ENCODE measurements around the gene ISM1. TPM values are rescaled to one million over a fixed set of nuclear protein-coding genes. Genes with fewer than 3 reads are reported as not detected.

The ISM1 gene
- total and polyA plus RNA-seq, 2 of the 13 experiments (the other 11 are each of a cell fraction or from before 2014, with no cell fraction given): 0.40 to 1.4 TPM

DNA sequence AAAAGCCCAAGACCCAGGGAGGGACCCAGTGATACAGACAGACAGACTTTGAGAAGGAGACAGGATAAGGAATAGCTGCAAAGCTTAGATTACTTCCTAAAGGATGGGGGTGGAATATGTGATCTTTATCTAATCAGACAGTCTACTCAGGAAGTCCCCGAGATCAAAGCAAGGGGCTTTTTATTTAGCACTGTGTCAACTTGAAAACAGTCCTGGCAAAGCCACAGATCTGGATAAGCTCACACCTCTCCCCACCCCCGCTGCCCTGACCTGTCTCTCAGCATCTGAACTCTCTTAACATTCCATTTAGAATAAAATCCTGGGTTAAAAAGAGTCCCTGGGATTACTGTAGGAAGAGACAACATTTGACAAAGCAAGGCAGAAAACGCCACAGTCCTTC, 101.5 kb downstream of the ISM1 start (continued):
- TF ChIP-seq, protein P1, sequence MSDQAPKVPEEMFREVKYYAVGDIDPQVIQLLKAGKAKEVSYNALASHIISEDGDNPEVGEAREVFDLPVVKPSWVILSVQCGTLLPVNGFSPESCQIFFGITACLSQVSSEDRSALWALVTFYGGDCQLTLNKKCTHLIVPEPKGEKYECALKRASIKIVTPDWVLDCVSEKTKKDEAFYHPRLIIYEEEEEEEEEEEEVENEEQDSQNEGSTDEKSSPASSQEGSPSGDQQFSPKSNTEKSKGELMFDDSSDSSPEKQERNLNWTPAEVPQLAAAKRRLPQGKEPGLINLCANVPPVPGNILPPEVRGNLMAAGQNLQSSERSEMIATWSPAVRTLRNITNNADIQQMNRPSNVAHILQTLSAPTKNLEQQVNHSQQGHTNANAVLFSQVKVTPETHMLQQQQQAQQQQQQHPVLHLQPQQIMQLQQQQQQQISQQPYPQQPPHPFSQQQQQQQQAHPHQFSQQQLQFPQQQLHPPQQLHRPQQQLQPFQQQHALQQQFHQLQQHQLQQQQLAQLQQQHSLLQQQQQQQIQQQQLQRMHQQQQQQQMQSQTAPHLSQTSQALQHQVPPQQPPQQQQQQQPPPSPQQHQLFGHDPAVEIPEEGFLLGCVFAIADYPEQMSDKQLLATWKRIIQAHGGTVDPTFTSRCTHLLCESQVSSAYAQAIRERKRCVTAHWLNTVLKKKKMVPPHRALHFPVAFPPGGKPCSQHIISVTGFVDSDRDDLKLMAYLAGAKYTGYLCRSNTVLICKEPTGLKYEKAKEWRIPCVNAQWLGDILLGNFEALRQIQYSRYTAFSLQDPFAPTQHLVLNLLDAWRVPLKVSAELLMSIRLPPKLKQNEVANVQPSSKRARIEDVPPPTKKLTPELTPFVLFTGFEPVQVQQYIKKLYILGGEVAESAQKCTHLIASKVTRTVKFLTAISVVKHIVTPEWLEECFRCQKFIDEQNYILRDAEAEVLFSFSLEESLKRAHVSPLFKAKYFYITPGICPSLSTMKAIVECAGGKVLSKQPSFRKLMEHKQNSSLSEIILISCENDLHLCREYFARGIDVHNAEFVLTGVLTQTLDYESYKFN (CRISPR knock-in tag; conservative IDR thresholded peaks at IDR 0.05): 0 out of 2 replicates have a peak, but pooled peaks have one; percentile 33
- peak; percentile 9 for TF ChIP-seq SKI (IDR thresholded peaks at IDR 0.05; ENCODE audit: partially characterized antibody)
- no peak for TF ChIP-seq EZH2 (conservative IDR thresholded peaks at IDR 0.05; ENCODE audit: low read depth, low read length)
- TF ChIP-seq FOXA1 (IDR thresholded peaks at IDR 0.05): no peak
- TF ChIP-seq FOXA1 (CRISPR knock-in tag; IDR thresholded peaks at IDR 0.05): peak; percentile 49
- no peak for TF ChIP-seq ZNF766 (CRISPR knock-in tag; IDR thresholded peaks at IDR 0.05; ENCODE audit: borderline replicate concordance)
- no peak for TF ChIP-seq POLR2G (IDR thresholded peaks at IDR 0.05; ENCODE audit: low read depth, low read length)
- TF ChIP-seq ZZZ3 (CRISPR knock-in tag; IDR thresholded peaks at IDR 0.05; ENCODE audit: borderline replicate concordance): no peak
- no peak for TF ChIP-seq KDM5B (CRISPR knock-in tag; IDR thresholded peaks at IDR 0.05; ENCODE audit: borderline replicate concordance)
- TF ChIP-seq SRF (IDR thresholded peaks at IDR 0.05; ENCODE audit: low read depth, low read length): no peak
- no peak for TF ChIP-seq ZNF883 (CRISPR knock-in tag; IDR thresholded peaks at IDR 0.05; ENCODE audit: not compliant biosample characterization)
- TF ChIP-seq STAT5B (CRISPR knock-in tag; IDR thresholded peaks at IDR 0.05): no peak
- TF ChIP-seq HOXA3 (CRISPR knock-in tag; IDR thresholded peaks at IDR 0.05): no peak
- TF ChIP-seq SNAPC2 (CRISPR knock-in tag; IDR thresholded peaks at IDR 0.05): no peak
- TF ChIP-seq ZBTB14 (CRISPR knock-in tag; IDR thresholded peaks at IDR 0.05): no peak
- TF ChIP-seq ZNF263 (CRISPR knock-in tag; IDR thresholded peaks at IDR 0.05): no peak
- no peak for TF ChIP-seq SSRP1 (CRISPR knock-in tag; IDR thresholded peaks at IDR 0.05)
- TF ChIP-seq ZNF282 (IDR thresholded peaks at IDR 0.05; ENCODE audit: partially characterized antibody): no peak
- TF ChIP-seq ZNF431 (CRISPR knock-in tag; IDR thresholded peaks at IDR 0.05; ENCODE audit: borderline replicate concordance, low read depth): no peak
- TF ChIP-seq ZNF501 (CRISPR knock-in tag; IDR thresholded peaks at IDR 0.05): no peak
- TF ChIP-seq ZNF552 (CRISPR knock-in tag; IDR thresholded peaks at IDR 0.05; ENCODE audit: borderline replicate concordance): no peak
- no peak for TF ChIP-seq MAFG (CRISPR knock-in tag; IDR thresholded peaks at IDR 0.05)
- no peak for TF ChIP-seq PRDM10 (CRISPR knock-in tag; IDR thresholded peaks at IDR 0.05; ENCODE audit: low read depth)
- TF ChIP-seq ZNF724P (CRISPR knock-in tag; IDR thresholded peaks at IDR 0.05; ENCODE audit: borderline replicate concordance): no peak
- no peak for TF ChIP-seq SRSF1 (optimal IDR thresholded peaks at IDR 0.05; ENCODE audit: low read depth, low read length)
- TF ChIP-seq POLR2A (IDR thresholded peaks at IDR 0.05; ENCODE audit: insufficient read depth in 1 of 2, low read depth in 2 of 2, low read length in 2 of 2): no peak

Data from HepG2 (cell line).